OCI-LY7 (cell line): Measurements from ENCODE around the gene GLI3. TPM values are rescaled to one million over a fixed set of nuclear protein-coding genes. Genes with fewer than 3 reads are reported as not detected.

Experiments
- BruUV-seq: library from RNA; stranded (reverse); fragments of 400-500 nt; replicated peaks from 2 replicates; lab custom pipeline; 2021; lab: Mats Ljungman, UMichigan
- CTCF ChIA-PET: fragments of 300-600 bp; sonication (Branson Sonifier 250); formaldehyde crosslinking; loops from one replicate; lab custom pipeline; 2022; ENCODE audit warnings: antibody characterized with exemption; ENCODE audit not compliant: unreplicated experiment; lab: Charles Lee
- POLR2A ChIA-PET: fragments of 300-600 bp; sonication (Branson Sonifier 250); formaldehyde crosslinking; loops from one replicate; lab custom pipeline; 2022; ENCODE audit warnings: antibody characterized with exemption; lab: Charles Lee
- DNase-seq: peaks from one replicate; pipeline ENCODE4 v3.0.0-alpha.2; 2015; ENCODE audit warnings: low spot score
- H2AFZ ChIP-seq: fragments of 200-600 bp; sonication (generic), shearing (Covaris generic); 2 replicates; pipeline ENCODE4 v1.6.1; 2014; ENCODE audit warnings: mild to moderate bottlenecking, antibody characterized with exemption, low read length, moderate library complexity
- H3K27ac ChIP-seq: fragments of 200-600 bp; sonication (generic); 2 replicates; pipeline ENCODE4 v1.5.1; 2014; ENCODE audit warnings: mixed run types, low read depth, mild to moderate bottlenecking, moderate library complexity, low read length, inconsistent platforms; ENCODE audit not compliant: poor library complexity, severe bottlenecking
- H3K36me3 ChIP-seq: fragments of 200-600 bp; sonication (generic); 2 replicates; pipeline ENCODE4 v1.6.1; 2014; ENCODE audit warnings: mild to moderate bottlenecking, antibody characterized with exemption, low read length, moderate library complexity, mixed read lengths; ENCODE audit not compliant: insufficient read depth
- H3K4me1 ChIP-seq: fragments of 200-600 bp; sonication (generic); 2 replicates; pipeline ENCODE4 v1.5.1; 2014; ENCODE audit warnings: mild to moderate bottlenecking, low read length; ENCODE audit not compliant: insufficient read depth, poor library complexity, severe bottlenecking
- H3K4me2 ChIP-seq: fragments of 200-600 bp; sonication (generic); 2 replicates; pipeline ENCODE4 v1.6.1; 2014; ENCODE audit warnings: mild to moderate bottlenecking, low read length
- H3K4me3 ChIP-seq: fragments of 200-600 bp; sonication (generic); 2 replicates; pipeline ENCODE4 v1.5.1; 2014; ENCODE audit warnings: mild to moderate bottlenecking, low read depth, low read length; ENCODE audit not compliant: poor library complexity, severe bottlenecking
- H3K79me2 ChIP-seq: fragments of 200-600 bp; sonication (generic); 2 replicates; pipeline ENCODE4 v1.6.1; 2016; ENCODE audit warnings: low read depth, mild to moderate bottlenecking, low read length, moderate library complexity, mixed read lengths; ENCODE audit not compliant: insufficient read depth
- H3K9me2 ChIP-seq: fragments of 200-600 bp; sonication (generic); 2 replicates; pipeline ENCODE4 v1.6.1; 2016; ENCODE audit warnings: mild to moderate bottlenecking, low read length, mixed read lengths; ENCODE audit not compliant: insufficient read depth
- H3K9me3 ChIP-seq: fragments of 200-600 bp; sonication (generic); 2 replicates; pipeline ENCODE4 v1.6.1; 2014; ENCODE audit warnings: mild to moderate bottlenecking, mixed run types, low read length, mixed read lengths
- H4K20me1 ChIP-seq: fragments of 200-600 bp; sonication (generic); 2 replicates; pipeline ENCODE4 v1.6.1; 2014; ENCODE audit warnings: mild to moderate bottlenecking, antibody characterized with exemption, low read length, moderate library complexity, mixed read lengths; ENCODE audit not compliant: insufficient read depth
- EZH2phosphoT487 ChIP-seq: fragments of 200-600 bp; sonication (generic); IDR thresholded peaks from 2 replicates; pipeline ENCODE4 v1.6.1; 2018; ENCODE audit warnings: low read depth, borderline replicate concordance, mild to moderate bottlenecking, mixed run types, antibody characterized with exemption, low read length, moderate library complexity, mixed read lengths
- intact Hi-C: fragments of 100-400 bp; cut with micrococcal nuclease; formaldehyde crosslinking; loops from one replicate; pipeline ENCODE4 v1.10.0; 2022; ENCODE audit not compliant: unreplicated experiment
- total RNA-seq, 2 experiments: library from RNA; depleted of rRNA in 1 of 2; stranded (reverse); fragments of >200 nt in 1 of 2; shearing (Covaris generic) in 1 of 2; gene quantifications; 2 replicates each; pipeline ENCODE4 v1.2.3, GENCODE V29; 2014 to 2022
- TF ChIP-seq, protein P1 (sequence below): fragments of 200-600 bp; sonication (generic); conservative IDR thresholded peaks from 2 replicates; pipeline ENCODE4 v1.5.1; 2014; ENCODE audit warnings: mild to moderate bottlenecking, antibody characterized with exemption, low read length, moderate library complexity, mixed read lengths

Gene GLI3
- total RNA-seq, 2 experiments from 2014 or later: not detected

DNA sequence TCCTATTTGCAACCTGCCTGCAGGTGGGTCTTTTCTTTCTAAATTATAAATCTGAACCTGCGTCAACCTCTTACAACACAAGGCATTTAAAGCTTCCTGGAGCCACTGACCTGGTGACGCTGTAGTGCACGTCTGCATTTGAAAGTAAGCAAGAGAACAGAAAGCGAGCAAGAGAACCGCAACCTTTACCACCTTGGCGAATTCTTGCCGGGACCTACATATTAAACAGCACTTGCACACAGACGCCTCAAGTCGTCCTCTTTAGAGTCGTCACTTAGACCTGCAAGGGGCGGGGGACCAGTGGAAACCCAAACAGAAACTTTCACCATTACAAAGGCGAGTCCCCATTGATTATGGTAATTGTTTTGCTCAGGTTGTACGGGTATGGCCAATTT lies 9.5 kb downstream of the GLI3 start:
- TF ChIP-seq EZH2phosphoT487: no peak
- TF ChIP-seq, protein P1, sequence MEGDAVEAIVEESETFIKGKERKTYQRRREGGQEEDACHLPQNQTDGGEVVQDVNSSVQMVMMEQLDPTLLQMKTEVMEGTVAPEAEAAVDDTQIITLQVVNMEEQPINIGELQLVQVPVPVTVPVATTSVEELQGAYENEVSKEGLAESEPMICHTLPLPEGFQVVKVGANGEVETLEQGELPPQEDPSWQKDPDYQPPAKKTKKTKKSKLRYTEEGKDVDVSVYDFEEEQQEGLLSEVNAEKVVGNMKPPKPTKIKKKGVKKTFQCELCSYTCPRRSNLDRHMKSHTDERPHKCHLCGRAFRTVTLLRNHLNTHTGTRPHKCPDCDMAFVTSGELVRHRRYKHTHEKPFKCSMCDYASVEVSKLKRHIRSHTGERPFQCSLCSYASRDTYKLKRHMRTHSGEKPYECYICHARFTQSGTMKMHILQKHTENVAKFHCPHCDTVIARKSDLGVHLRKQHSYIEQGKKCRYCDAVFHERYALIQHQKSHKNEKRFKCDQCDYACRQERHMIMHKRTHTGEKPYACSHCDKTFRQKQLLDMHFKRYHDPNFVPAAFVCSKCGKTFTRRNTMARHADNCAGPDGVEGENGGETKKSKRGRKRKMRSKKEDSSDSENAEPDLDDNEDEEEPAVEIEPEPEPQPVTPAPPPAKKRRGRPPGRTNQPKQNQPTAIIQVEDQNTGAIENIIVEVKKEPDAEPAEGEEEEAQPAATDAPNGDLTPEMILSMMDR: no peak
- Histone ChIP-seq H3K79me2 (no peaks in the 10 kb centered on the region), H3K4me2 (no peak overlapping the region), H3K9me2 (no peaks in the 10 kb centered on the region), H3K27ac (no peak overlapping the region), H3K36me3 (no peaks in the 10 kb centered on the region), H2AFZ (no peak overlapping the region), H3K9me3 (no peaks in the 10 kb centered on the region), H3K4me3 (no peak overlapping the region), H3K4me1 (no peaks in the 10 kb centered on the region), H4K20me1 (no peaks in the 10 kb centered on the region)
- intact Hi-C loops: no loop called here
- no TSS peak for BruUV-seq
- DNase-seq: no peak
- POLR2A ChIA-PET: no interaction called here
- CTCF ChIA-PET: no interaction called here

DNA sequence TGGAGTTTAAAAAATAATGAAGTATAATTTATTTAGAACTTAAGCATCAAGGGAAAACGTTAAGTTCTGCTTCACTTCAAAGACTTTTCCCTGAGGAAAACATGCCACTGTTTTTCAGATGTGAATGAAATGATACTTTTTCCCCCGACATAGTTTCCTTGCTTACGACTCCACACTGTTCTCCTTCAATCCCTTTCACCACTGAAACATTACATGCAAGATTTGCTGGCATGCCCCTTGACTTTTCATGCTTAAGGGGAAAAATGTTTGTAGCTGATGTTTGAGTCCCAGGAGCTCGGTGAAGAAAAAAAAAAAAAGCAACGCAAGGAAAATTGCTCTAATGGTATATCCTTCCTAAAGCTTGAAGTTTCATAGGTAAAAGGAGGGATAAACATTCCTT lies 10.0 kb downstream of the GLI3 start:
- intact Hi-C loops: no loop called here
- no peaks in the 10 kb centered on the region for H4K20me1 ChIP-seq
- no peak for DNase-seq
- no peaks in the 10 kb centered on the region for H3K79me2 ChIP-seq
- no TSS peak for BruUV-seq
- H2AFZ ChIP-seq: no peak overlapping the region
- H3K4me3 ChIP-seq: no peak overlapping the region
- POLR2A ChIA-PET: no interaction called here
- no peak for TF ChIP-seq EZH2phosphoT487
- TF ChIP-seq, protein P1: no peak
- H3K27ac ChIP-seq: no peak overlapping the region
- H3K9me2 ChIP-seq: no peaks in the 10 kb centered on the region
- H3K9me3 ChIP-seq: no peaks in the 10 kb centered on the region
- H3K4me1 ChIP-seq: no peaks in the 10 kb centered on the region
- no peak overlapping the region for H3K4me2 ChIP-seq
- no peaks in the 10 kb centered on the region for H3K36me3 ChIP-seq
- CTCF ChIA-PET: no interaction called here

DNA sequence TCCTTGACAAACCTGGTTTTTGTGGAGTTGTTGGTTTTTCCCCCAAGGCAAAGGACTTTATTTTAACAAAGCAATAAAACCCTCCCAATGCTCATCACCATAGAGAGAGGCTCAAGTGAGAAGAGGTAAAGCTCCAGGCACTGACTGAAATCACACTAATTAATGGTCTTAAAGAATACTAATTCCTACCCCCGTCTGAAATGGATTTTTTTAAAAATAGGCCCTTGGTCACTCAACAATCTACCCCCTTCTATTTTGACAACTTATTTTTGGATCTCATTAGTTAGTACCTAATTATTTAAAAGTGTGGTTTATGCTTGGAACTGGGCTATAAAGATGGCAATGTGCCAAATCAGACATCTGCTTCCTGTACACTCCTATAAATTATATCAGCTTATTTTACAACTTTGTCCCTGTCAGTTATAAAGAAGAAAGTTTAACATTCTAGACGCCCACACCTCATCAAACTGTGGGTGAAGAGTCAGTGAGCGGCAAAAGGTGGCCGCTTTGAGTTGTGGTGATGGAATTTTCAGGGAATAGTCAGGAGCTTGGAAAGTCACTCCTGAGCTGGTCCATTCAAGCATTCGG lies 10.6 kb downstream of the GLI3 start:
- no peaks in the 10 kb centered on the region for H3K9me3 ChIP-seq
- H3K9me2 ChIP-seq: no peaks in the 10 kb centered on the region
- ChIA-PET POLR2A (no interaction called here), CTCF (no interaction called here)
- H3K4me2 ChIP-seq: no peak overlapping the region
- no peaks in the 10 kb centered on the region for H3K4me1 ChIP-seq
- BruUV-seq: no TSS peak
- no peaks in the 10 kb centered on the region for H3K79me2 ChIP-seq
- no peak overlapping the region for H3K4me3 ChIP-seq
- no peak for DNase-seq
- no peak overlapping the region for H2AFZ ChIP-seq
- TF ChIP-seq, protein P1: no peak
- intact Hi-C loops: no loop called here
- H3K36me3 ChIP-seq: no peaks in the 10 kb centered on the region
- H3K27ac ChIP-seq: no peak overlapping the region
- H4K20me1 ChIP-seq: no peaks in the 10 kb centered on the region
